Measurements from ENCODE around the gene NOD1. TPM values are rescaled to one million over a fixed set of nuclear protein-coding genes. Genes with fewer than 3 reads are reported as not detected.

Gene NOD1
- total RNA-seq, 4 donors from 2014 or later, result 9.2 to 22.1 (median 12.7) TPM

GRCh38 chr7:30472081-30472783, 6.4 kb downstream of the NOD1 start:
- Histone ChIP-seq H3K36me3 (no peaks in the 10 kb centered on the region), H3K4me3 (no peak overlapping the region), H3K4me1 (peaks cover 19 to 42% of the 10 kb centered on the region in 2 donors), H3K27me3 (no peaks in the 10 kb centered on the region), H3K9me3 (no peaks in the 10 kb centered on the region), H3K27ac (peak overlapping the region; percentile 85 to 90)
- intact Hi-C loops (cut with DNase I; ENCODE audit: low total_unique reads), result no loop called here
- TF ChIP-seq POLR2A (IDR thresholded peaks at IDR 0.05), result no peak
- TF ChIP-seq CTCF (IDR thresholded peaks at IDR 0.05), result no peak
- no peak for DNase-seq

GRCh38 chr7:30471205-30471604, 7.4 kb downstream of the NOD1 start:
- Histone ChIP-seq H3K9me3 (no peaks in the 10 kb centered on the region), H3K27ac (peak overlapping the region; percentile 85 to 90), H3K36me3 (no peaks in the 10 kb centered on the region), H3K4me3 (no peak overlapping the region), H3K4me1 (peaks cover 13 to 42% of the 10 kb centered on the region in 2 donors), H3K27me3 (no peaks in the 10 kb centered on the region)
- intact Hi-C loops (cut with DNase I; ENCODE audit: low total_unique reads), result no loop called here
- peak; percentile 47 to 69 for DNase-seq
- TF ChIP-seq POLR2A (IDR thresholded peaks at IDR 0.05), result no peak
- TF ChIP-seq CTCF (IDR thresholded peaks at IDR 0.05), result no peak

GRCh38 chr7:30470771-30471170, 7.8 kb downstream of the NOD1 start:
- Histone ChIP-seq H3K36me3 (no peaks in the 10 kb centered on the region), H3K27ac (peak overlapping the region; percentile 85 to 90), H3K4me3 (peak overlapping the region in 1 of 2 donors; percentile 12), H3K4me1 (peaks cover 13 to 45% of the 10 kb centered on the region in 2 donors), H3K9me3 (no peaks in the 10 kb centered on the region), H3K27me3 (no peaks in the 10 kb centered on the region)
- intact Hi-C loops (cut with DNase I; ENCODE audit: low total_unique reads), result no loop called here
- peak; percentile 68 to 81 for DNase-seq
- TF ChIP-seq POLR2A (IDR thresholded peaks at IDR 0.05), result no peak
- no peak for TF ChIP-seq CTCF (IDR thresholded peaks at IDR 0.05)

GRCh38 chr7:30470163-30470770, 8.3 kb downstream of the NOD1 start:
- Histone ChIP-seq H3K27ac (peak overlapping the region; percentile 85 to 90), H3K4me1 (peaks cover 13 to 47% of the 10 kb centered on the region in 2 donors), H3K9me3 (no peaks in the 10 kb centered on the region), H3K4me3 (peak overlapping the region in 1 of 2 donors; percentile 12), H3K27me3 (no peaks in the 10 kb centered on the region), H3K36me3 (no peaks in the 10 kb centered on the region)
- peak in 1 of 2 donors; percentile 51 for DNase-seq
- intact Hi-C loops (cut with DNase I; ENCODE audit: low total_unique reads), result no loop called here
- TF ChIP-seq CTCF (IDR thresholded peaks at IDR 0.05) (no peak), POLR2A (IDR thresholded peaks at IDR 0.05) (no peak)

- no peaks in the 10 kb centered on the region for H3K36me3 ChIP-seq
- intact Hi-C loops (cut with DNase I; ENCODE audit: low total_unique reads), result no loop called here
- H3K4me3 ChIP-seq, result peak overlapping the region in 1 of 2 donors; percentile 7
- peaks cover 13 to 42% of the 10 kb centered on the region in 2 donors for H3K4me1 ChIP-seq
- H3K27me3 ChIP-seq, result no peaks in the 10 kb centered on the region
- no peaks in the 10 kb centered on the region for H3K9me3 ChIP-seq
- DNase-seq, result peak; percentile 82 to 87
- H3K27ac ChIP-seq, result peak overlapping the region; percentile 85 to 90
- TF ChIP-seq CTCF (IDR thresholded peaks at IDR 0.05), result peak; percentile 28 to 42 (median 32)
- peak in 1 of 2 donors; percentile 24 for TF ChIP-seq POLR2A (IDR thresholded peaks at IDR 0.05)
These were observed 9.3 kb downstream of the NOD1 start for GRCh38 chr7:30469303-30469702.
